ENCODE measurements around the gene FERMT2. TPM values are rescaled to one million over a fixed set of nuclear protein-coding genes. Genes with fewer than 3 reads are reported as not detected.
"Not testable (repeated sequence)": the region's sequence is repeated elsewhere in the genome, so short reads cannot be mapped to it uniquely, and the experiment has no call there.

Gene FERMT2
- total RNA-seq, 6 experiments from 2014 or later = 109 to 152 (median 127) TPM

- H3K9me3 Mint-ChIP-seq = no peaks in the 10 kb centered on the region
- H3K36me3 Mint-ChIP-seq (ENCODE audit: low read depth) = peaks cover 49% of the 10 kb centered on the region
- H3K4me3 Mint-ChIP-seq = peak overlapping the region; percentile 47
- peak; percentile 47 for DNase-seq
- peaks cover 54% of the 10 kb centered on the region for H3K4me1 Mint-ChIP-seq (ENCODE audit: low read depth)
- H3K27me3 Mint-ChIP-seq (ENCODE audit: insufficient read depth) = peaks cover 5% of the 10 kb centered on the region; the same call in 1 of the 2 replicates
- peak overlapping the region; percentile 79 for H3K27ac Mint-ChIP-seq
- no peak for TF ChIP-seq CTCF (IDR thresholded peaks at IDR 0.05)
Observed at GRCh38 chr14:52871606-52872005, 79.2 kb downstream of the FERMT2 start.

- TF ChIP-seq CTCF (IDR thresholded peaks at IDR 0.05) = no peak
- H3K27me3 Mint-ChIP-seq (ENCODE audit: insufficient read depth) = peaks cover 5% of the 10 kb centered on the region; the same call in 1 of the 2 replicates
- no peak for DNase-seq
- no peak overlapping the region for H3K27ac Mint-ChIP-seq
- peaks cover 44% of the 10 kb centered on the region for H3K36me3 Mint-ChIP-seq (ENCODE audit: low read depth)
- H3K4me1 Mint-ChIP-seq (ENCODE audit: low read depth) = peaks cover 41% of the 10 kb centered on the region
- no peak overlapping the region for H3K4me3 Mint-ChIP-seq
- H3K9me3 Mint-ChIP-seq = no peaks in the 10 kb centered on the region
Observed at GRCh38 chr14:52868911-52869618, 81.8 kb downstream of the FERMT2 start.

- not testable (repeated sequence) for H3K27me3 Mint-ChIP-seq (ENCODE audit: insufficient read depth); DNase-seq; H3K27ac Mint-ChIP-seq; H3K9me3 Mint-ChIP-seq; H3K4me3 Mint-ChIP-seq
- peaks cover 29% of the 10 kb centered on the region for H3K36me3 Mint-ChIP-seq (ENCODE audit: low read depth)
- H3K4me1 Mint-ChIP-seq (ENCODE audit: low read depth) = peaks cover 25% of the 10 kb centered on the region
Observed at GRCh38 chr14:52864893-52865292, 86.0 kb downstream of the FERMT2 start.

- no peak for DNase-seq
- Mint-ChIP-seq H3K36me3 (ENCODE audit: low read depth) (peaks cover 41% of the 10 kb centered on the region), H3K9me3 (no peaks in the 10 kb centered on the region), H3K4me3 (peak overlapping the region; percentile 58; the same call in 1 of the 2 replicates), H3K4me1 (ENCODE audit: low read depth) (peaks cover 25% of the 10 kb centered on the region), H3K27ac (peak overlapping the region; percentile 49; the same call in 1 of the 2 replicates), H3K27me3 (ENCODE audit: insufficient read depth) (no peaks in the 10 kb centered on the region)
- no peak for TF ChIP-seq CTCF (IDR thresholded peaks at IDR 0.05)
Observed at GRCh38 chr14:52863334-52863700, 87.5 kb downstream of the FERMT2 start.

- TF ChIP-seq CTCF (IDR thresholded peaks at IDR 0.05) = no peak
- peak overlapping the region; percentile 61 for H3K27ac Mint-ChIP-seq
- peaks cover 25% of the 10 kb centered on the region for H3K4me1 Mint-ChIP-seq (ENCODE audit: low read depth)
- peaks cover 47% of the 10 kb centered on the region for H3K36me3 Mint-ChIP-seq (ENCODE audit: low read depth)
- H3K4me3 Mint-ChIP-seq = peak overlapping the region; percentile 58
- no peaks in the 10 kb centered on the region for H3K27me3 Mint-ChIP-seq (ENCODE audit: insufficient read depth)
- DNase-seq = peak; percentile 41
- H3K9me3 Mint-ChIP-seq = no peaks in the 10 kb centered on the region
Observed at GRCh38 chr14:52862632-52863333, 88.1 kb downstream of the FERMT2 start.

GRCh38 chr14:52861403-52861802 lies 89.4 kb downstream of the FERMT2 start:
- DNase-seq = no peak
- Mint-ChIP-seq H3K27me3 (ENCODE audit: insufficient read depth) (peaks cover 3% of the 10 kb centered on the region; the same call in 1 of the 2 replicates), H3K36me3 (ENCODE audit: low read depth) (peaks cover 60% of the 10 kb centered on the region), H3K27ac (no peak overlapping the region), H3K4me3 (no peak overlapping the region), H3K9me3 (no peaks in the 10 kb centered on the region), H3K4me1 (ENCODE audit: low read depth) (peaks cover 31% of the 10 kb centered on the region)
- TF ChIP-seq CTCF (IDR thresholded peaks at IDR 0.05) = no peak
